ENCODE results near the gene SLC9A8.

DNA sequence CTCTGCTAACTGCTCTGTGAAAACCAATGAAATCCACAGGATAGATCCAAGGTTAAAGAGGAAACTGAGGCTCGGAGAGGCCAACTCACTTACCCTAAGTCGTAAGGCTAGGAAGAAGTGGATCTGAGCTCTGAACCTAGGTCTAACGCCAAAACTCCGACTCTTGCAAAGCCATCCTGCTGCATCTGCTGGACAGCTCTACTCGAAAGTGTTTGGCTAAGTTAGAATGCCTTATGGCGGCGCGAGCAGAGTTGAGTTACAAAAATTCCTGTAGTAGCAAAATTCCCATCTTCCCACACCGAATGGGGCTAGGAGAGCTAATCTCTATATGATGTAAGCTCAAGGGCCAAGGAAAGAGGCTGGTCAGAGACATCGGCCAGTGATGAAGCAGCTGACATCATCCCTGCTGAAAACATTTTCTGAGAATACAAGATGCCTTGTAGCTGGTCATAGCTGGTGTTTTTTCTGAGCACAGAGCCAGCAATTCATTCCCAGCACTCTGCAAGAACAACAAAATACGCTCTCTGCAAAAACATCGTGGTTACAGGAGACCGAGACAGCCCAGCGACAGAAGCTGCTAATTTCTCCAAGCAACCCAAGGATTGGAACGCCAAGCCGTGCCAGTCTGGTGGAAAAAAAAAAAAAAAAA is 100.9 kb downstream of the SLC9A8 start:
- TF ChIP-seq, protein P1, sequence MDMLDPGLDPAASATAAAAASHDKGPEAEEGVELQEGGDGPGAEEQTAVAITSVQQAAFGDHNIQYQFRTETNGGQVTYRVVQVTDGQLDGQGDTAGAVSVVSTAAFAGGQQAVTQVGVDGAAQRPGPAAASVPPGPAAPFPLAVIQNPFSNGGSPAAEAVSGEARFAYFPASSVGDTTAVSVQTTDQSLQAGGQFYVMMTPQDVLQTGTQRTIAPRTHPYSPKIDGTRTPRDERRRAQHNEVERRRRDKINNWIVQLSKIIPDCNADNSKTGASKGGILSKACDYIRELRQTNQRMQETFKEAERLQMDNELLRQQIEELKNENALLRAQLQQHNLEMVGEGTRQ (IDR thresholded peaks at IDR 0.05; ENCODE audit: low read length): no peak
- TF ChIP-seq POLR2A (IDR thresholded peaks at IDR 0.05; ENCODE audit: control extremely low read depth in 1 of 2, low read depth in 2 of 2, low read length in 2 of 2): no peak
- TF ChIP-seq, protein P2, sequence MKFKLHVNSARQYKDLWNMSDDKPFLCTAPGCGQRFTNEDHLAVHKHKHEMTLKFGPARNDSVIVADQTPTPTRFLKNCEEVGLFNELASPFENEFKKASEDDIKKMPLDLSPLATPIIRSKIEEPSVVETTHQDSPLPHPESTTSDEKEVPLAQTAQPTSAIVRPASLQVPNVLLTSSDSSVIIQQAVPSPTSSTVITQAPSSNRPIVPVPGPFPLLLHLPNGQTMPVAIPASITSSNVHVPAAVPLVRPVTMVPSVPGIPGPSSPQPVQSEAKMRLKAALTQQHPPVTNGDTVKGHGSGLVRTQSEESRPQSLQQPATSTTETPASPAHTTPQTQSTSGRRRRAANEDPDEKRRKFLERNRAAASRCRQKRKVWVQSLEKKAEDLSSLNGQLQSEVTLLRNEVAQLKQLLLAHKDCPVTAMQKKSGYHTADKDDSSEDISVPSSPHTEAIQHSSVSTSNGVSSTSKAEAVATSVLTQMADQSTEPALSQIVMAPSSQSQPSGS (IDR thresholded peaks at IDR 0.05; ENCODE audit: low read length): no peak

Data from H1 (cell line).